Neural cell (in vitro differentiated cells): Measurements from ENCODE around the gene LPP. TPM values are rescaled to one million over a fixed set of nuclear protein-coding genes. Genes with fewer than 3 reads are reported as not detected.

Experiments used
- H2AFZ ChIP-seq: fragments of 200-600, 300-800 bp; sonication (generic), shearing (Covaris generic); 2 replicates; pipeline ENCODE4 v1.6.0; 2014; ENCODE audit warnings: low read depth, mild to moderate bottlenecking, antibody characterized with exemption, low read length, moderate library complexity
- H3F3A ChIP-seq: fragments of 200-600 bp; shearing (Covaris generic); 2 replicates; pipeline ENCODE4 v1.6.1; 2016; ENCODE audit warnings: mild to moderate bottlenecking, moderate library complexity, mixed read lengths, antibody characterized with exemption, low read length; ENCODE audit not compliant: insufficient read depth, poor library complexity, severe bottlenecking
- H3K27ac ChIP-seq: fragments of 200-600, 300-800 bp; sonication (generic), shearing (Covaris generic); 2 replicates; pipeline ENCODE4 v1.5.1; 2014; ENCODE audit warnings: mild to moderate bottlenecking, low read length, moderate library complexity
- H3K27me3 ChIP-seq: fragments of 300-800, 200-600 bp; sonication (generic), shearing (Covaris generic); 2 replicates; pipeline ENCODE4 v1.6.0; 2014; ENCODE audit warnings: mild to moderate bottlenecking, low read depth, low read length, moderate library complexity; ENCODE audit not compliant: insufficient read depth
- H3K36me3 ChIP-seq: fragments of 300-800, 200-600 bp; sonication (generic), shearing (Covaris generic); 2 replicates; pipeline ENCODE4 v1.5.1; 2014; ENCODE audit warnings: mild to moderate bottlenecking, antibody characterized with exemption, low read length, moderate library complexity; ENCODE audit not compliant: insufficient read depth
- H3K4me2 ChIP-seq: fragments of 300-800, 200-600 bp; sonication (generic), shearing (Covaris generic); 2 replicates; pipeline ENCODE4 v1.6.0; 2014; ENCODE audit warnings: mild to moderate bottlenecking, low read length
- H3K4me3 ChIP-seq: fragments of 300-800, 200-600 bp; sonication (generic), shearing (Covaris generic); 2 replicates; pipeline ENCODE4 v1.5.1; 2014; ENCODE audit warnings: mild to moderate bottlenecking, low read length, moderate library complexity
- H3K79me2 ChIP-seq: fragments of 200-600 bp; shearing (Covaris generic); replicated peaks from 2 replicates; pipeline ENCODE4 v1.6.0; 2014; ENCODE audit warnings: mild to moderate bottlenecking, low read length, moderate library complexity; ENCODE audit not compliant: insufficient read depth
- H3K9ac ChIP-seq: fragments of 300-800, 200-600 bp; sonication (generic), shearing (Covaris generic); 2 replicates; pipeline ENCODE4 v1.6.1; 2016; ENCODE audit warnings: mild to moderate bottlenecking, low read length, mixed read lengths
- H3K9me2 ChIP-seq: fragments of 200-600 bp; shearing (Covaris generic); 2 replicates; pipeline ENCODE4 v1.6.1; 2016; ENCODE audit warnings: mild to moderate bottlenecking, low read length, mixed read lengths; ENCODE audit not compliant: insufficient read depth
- H3K9me3 ChIP-seq: fragments of 200-600, 300-800 bp; sonication (generic), shearing (Covaris generic); 2 replicates; pipeline ENCODE4 v1.6.1; 2016; ENCODE audit warnings: mild to moderate bottlenecking, mixed run types, low read length, moderate library complexity, mixed read lengths
- H4K20me1 ChIP-seq: fragments of 200-600 bp; shearing (Covaris generic); 2 replicates; pipeline ENCODE4 v1.6.1; 2016; ENCODE audit warnings: mild to moderate bottlenecking, mixed run types; ENCODE audit not compliant: insufficient read depth
- CTCF ChIP-seq: fragments of 450-650 bp; IDR thresholded peaks from 2 replicates; pipeline ENCODE4 v1.5.1; 2014; ENCODE audit warnings: antibody characterized with exemption, mild to moderate bottlenecking, moderate library complexity; ENCODE audit not compliant: poor library complexity, severe bottlenecking
- EP300 ChIP-seq: fragments of 450-650 bp; conservative IDR thresholded peaks from 2 replicates; pipeline ENCODE4 v1.6.1; 2014; ENCODE audit warnings: antibody characterized with exemption, mild to moderate bottlenecking, moderate library complexity; ENCODE audit not compliant: poor library complexity, severe bottlenecking
- EZH2 ChIP-seq: fragments of 200-600, 300-800 bp; shearing (Covaris generic), sonication (generic); IDR thresholded peaks from 2 replicates; pipeline ENCODE4 v1.6.1; 2014; ENCODE audit warnings: antibody characterized with exemption, low read length, borderline replicate concordance, mild to moderate bottlenecking; ENCODE audit not compliant: insufficient read depth, poor library complexity, severe bottlenecking
- MXI1 ChIP-seq: fragments of 450-650 bp; conservative IDR thresholded peaks from 2 replicates; pipeline ENCODE4 v1.6.1; 2014; ENCODE audit warnings: antibody characterized with exemption, mild to moderate bottlenecking; ENCODE audit not compliant: poor library complexity, severe bottlenecking
- POLR2AphosphoS5 ChIP-seq: IDR thresholded peaks from 2 replicates; pipeline ENCODE4 v1.6.1; 2012
- RAD21 ChIP-seq: fragments of 450-650 bp; conservative IDR thresholded peaks from 2 replicates; pipeline ENCODE4 v1.6.1; 2014; ENCODE audit warnings: antibody characterized with exemption, mild to moderate bottlenecking, moderate library complexity
- REST ChIP-seq: IDR thresholded peaks from 2 replicates; pipeline ENCODE4 v1.6.1; 2012; ENCODE audit warnings: borderline replicate concordance
- SMC3 ChIP-seq: fragments of 450-650 bp; conservative IDR thresholded peaks from 2 replicates; pipeline ENCODE4 v1.6.1; 2014; ENCODE audit warnings: antibody characterized with exemption, mild to moderate bottlenecking, moderate library complexity; ENCODE audit not compliant: poor library complexity
- TAF1 ChIP-seq: IDR thresholded peaks from 2 replicates; pipeline ENCODE4 v1.6.1; 2012; ENCODE audit warnings: low read depth
- polyA plus RNA-seq: library from polyadenylated mRNA; depleted of rRNA; stranded (reverse); fragments of >200 nt; gene quantifications from 2 replicates; pipeline ENCODE4 v1.2.3, GENCODE V29; 2014

LPP gene
- polyA plus RNA-seq, 1 donor from 2014 or later = 3.0 TPM

GRCh38 chr3:188404701-188405100, 250.7 kb downstream of the LPP start:
- no peaks in the 10 kb centered on the region for H3K9me2 ChIP-seq
- H3K9me3 ChIP-seq = no peaks in the 10 kb centered on the region
- no peak overlapping the region for H3K27ac ChIP-seq
- no peaks in the 10 kb centered on the region for H4K20me1 ChIP-seq
- no peaks in the 10 kb centered on the region for H3K79me2 ChIP-seq
- TF ChIP-seq MXI1 (no peak), CTCF (no peak), RAD21 (no peak), POLR2AphosphoS5 (no peak)
- H3K4me3 ChIP-seq = no peak overlapping the region
- no peak overlapping the region for H3K4me2 ChIP-seq
- no peak overlapping the region for H2AFZ ChIP-seq
- no peak overlapping the region for H3K9ac ChIP-seq
- H3K27me3 ChIP-seq = no peaks in the 10 kb centered on the region
- no peaks in the 10 kb centered on the region for H3K36me3 ChIP-seq
- no peaks in the 10 kb centered on the region for H3F3A ChIP-seq

- TF ChIP-seq REST (no peak), CTCF (no peak), EP300 (no peak), MXI1 (no peak), POLR2AphosphoS5 (no peak), EZH2 (no peak), RAD21 (no peak), SMC3 (no peak), TAF1 (no peak)
- H3F3A ChIP-seq = no peaks in the 10 kb centered on the region
- no peak overlapping the region for H3K27ac ChIP-seq
- H4K20me1 ChIP-seq = no peaks in the 10 kb centered on the region
- no peaks in the 10 kb centered on the region for H3K79me2 ChIP-seq
- no peaks in the 10 kb centered on the region for H3K36me3 ChIP-seq
- no peaks in the 10 kb centered on the region for H3K27me3 ChIP-seq
- no peak overlapping the region for H3K4me3 ChIP-seq
- H2AFZ ChIP-seq = no peak overlapping the region
- H3K9me3 ChIP-seq = no peaks in the 10 kb centered on the region
- H3K4me2 ChIP-seq = no peak overlapping the region
- H3K9me2 ChIP-seq = no peaks in the 10 kb centered on the region
- no peak overlapping the region for H3K9ac ChIP-seq
These were observed 253.4 kb downstream of the LPP start for GRCh38 chr3:188407158-188407880.
